Fibroblast of mammary gland (primary cell): ENCODE results near the gene IL20RB.
"Not testable (repeated sequence)": the region's sequence is repeated elsewhere in the genome, so short reads cannot be mapped to it uniquely, and the experiment has no call there.

Experiments used
- DNase-seq: peaks from one replicate; pipeline ENCODE4 v3.0.0-alpha.2; 2010; ENCODE audit warnings: low read depth
- H3K4me3 ChIP-seq: 2 replicates; pipeline ENCODE4 v1.5.1; 2011; ENCODE audit warnings: low read depth, mild to moderate bottlenecking, low read length, moderate library complexity; ENCODE audit not compliant: control insufficient read depth
- TF ChIP-seq, protein P1 (sequence below): conservative IDR thresholded peaks from 2 replicates; pipeline ENCODE4 v1.5.1; 2011; ENCODE audit warnings: low read depth, low read length, inconsistent platforms; ENCODE audit not compliant: control insufficient read depth, insufficient read depth

Gene IL20RB

GRCh38 chr3:137008131-137008530 lies 50.3 kb downstream of the IL20RB start:
- TF ChIP-seq, protein P1, sequence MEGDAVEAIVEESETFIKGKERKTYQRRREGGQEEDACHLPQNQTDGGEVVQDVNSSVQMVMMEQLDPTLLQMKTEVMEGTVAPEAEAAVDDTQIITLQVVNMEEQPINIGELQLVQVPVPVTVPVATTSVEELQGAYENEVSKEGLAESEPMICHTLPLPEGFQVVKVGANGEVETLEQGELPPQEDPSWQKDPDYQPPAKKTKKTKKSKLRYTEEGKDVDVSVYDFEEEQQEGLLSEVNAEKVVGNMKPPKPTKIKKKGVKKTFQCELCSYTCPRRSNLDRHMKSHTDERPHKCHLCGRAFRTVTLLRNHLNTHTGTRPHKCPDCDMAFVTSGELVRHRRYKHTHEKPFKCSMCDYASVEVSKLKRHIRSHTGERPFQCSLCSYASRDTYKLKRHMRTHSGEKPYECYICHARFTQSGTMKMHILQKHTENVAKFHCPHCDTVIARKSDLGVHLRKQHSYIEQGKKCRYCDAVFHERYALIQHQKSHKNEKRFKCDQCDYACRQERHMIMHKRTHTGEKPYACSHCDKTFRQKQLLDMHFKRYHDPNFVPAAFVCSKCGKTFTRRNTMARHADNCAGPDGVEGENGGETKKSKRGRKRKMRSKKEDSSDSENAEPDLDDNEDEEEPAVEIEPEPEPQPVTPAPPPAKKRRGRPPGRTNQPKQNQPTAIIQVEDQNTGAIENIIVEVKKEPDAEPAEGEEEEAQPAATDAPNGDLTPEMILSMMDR = no peak
- H3K4me3 ChIP-seq = no peak overlapping the region
- no peak for DNase-seq

- DNase-seq = no peak
- TF ChIP-seq, protein P1 = no peak
- H3K4me3 ChIP-seq = no peak overlapping the region
Measured at GRCh38 chr3:137008976-137009375, 51.2 kb downstream of the IL20RB start.

DNA sequence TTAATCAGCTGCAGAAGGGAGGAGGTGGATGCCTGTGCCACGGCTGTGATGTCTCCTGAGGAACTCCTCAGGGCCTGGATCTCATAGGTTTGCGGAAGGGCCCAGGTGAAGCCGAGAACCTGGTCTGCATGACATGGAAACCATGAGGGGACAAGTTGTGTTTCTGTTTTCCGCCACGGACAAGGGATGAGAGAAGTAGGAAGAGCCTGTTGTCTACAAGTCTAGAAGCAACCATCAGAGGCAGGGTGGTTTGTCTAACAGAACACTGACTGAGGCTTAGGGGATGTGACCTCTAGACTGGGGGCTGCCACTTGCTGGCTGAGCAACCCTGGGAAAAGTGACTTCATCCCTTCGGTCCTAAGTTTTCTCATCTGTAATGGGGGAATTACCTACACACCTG lies 52.4 kb downstream of the IL20RB start:
- TF ChIP-seq, protein P1 = no peak
- H3K4me3 ChIP-seq = no peak overlapping the region
- DNase-seq = no peak

GRCh38 chr3:137011153-137011552 lies 53.4 kb downstream of the IL20RB start:
- H3K4me3 ChIP-seq = no peak overlapping the region
- DNase-seq = no peak
- TF ChIP-seq, protein P1 = no peak

DNA sequence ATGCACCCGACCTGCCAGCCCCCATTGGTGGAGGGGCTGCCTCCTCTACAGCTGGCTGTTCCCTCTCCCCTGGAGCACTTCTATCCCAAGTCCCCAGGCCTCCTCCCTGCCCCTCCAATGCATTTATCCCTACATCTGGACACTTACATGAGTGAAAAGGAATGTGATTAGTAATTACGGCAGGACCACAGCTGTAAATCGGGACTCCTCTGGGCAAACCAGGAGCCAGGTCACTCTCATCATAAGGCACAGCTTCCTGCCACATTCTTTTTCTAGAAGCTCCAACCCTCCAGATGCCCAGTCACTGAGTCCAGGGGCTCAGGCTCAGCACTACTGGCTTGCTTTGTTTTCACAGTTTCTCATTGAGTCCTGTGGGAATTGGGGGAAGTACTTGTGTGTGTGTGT lies 54.3 kb downstream of the IL20RB start:
- peak; percentile 83 for DNase-seq
- H3K4me3 ChIP-seq = no peak overlapping the region
- TF ChIP-seq, protein P1 = no peak

GRCh38 chr3:137013951-137014688 lies 56.3 kb downstream of the IL20RB start:
- peak overlapping the region; percentile 65 for H3K4me3 ChIP-seq
- TF ChIP-seq, protein P1 = peak; percentile 80

DNA sequence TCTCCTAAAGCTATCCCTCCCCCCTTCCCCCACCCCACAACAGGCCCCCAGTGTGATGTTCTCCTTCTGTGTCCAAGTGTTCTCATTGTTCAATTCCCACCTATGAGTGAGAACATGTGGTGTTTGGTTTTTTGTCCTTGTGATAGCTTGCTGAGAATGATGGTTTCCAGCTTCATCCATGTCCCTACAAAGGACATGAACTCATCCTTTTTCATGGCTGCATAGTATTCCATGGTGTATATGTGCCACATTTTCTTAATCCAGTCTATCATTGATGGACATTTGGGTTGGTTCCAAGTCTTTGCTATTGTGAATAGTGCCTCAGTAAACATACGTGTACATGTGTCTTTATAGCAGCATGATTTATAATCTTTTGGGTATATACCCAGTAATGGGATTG lies 59.5 kb downstream of the IL20RB start:
- not testable (repeated sequence) for H3K4me3 ChIP-seq, DNase-seq

More at GRCh38 chr3:137013951-137014688, 56.3 kb downstream of the IL20RB start:
- peak; percentile 86 for DNase-seq
